HepG2 (cell line): ENCODE results near the gene SFXN5. TPM values are rescaled to one million over a fixed set of nuclear protein-coding genes. Genes with fewer than 3 reads are reported as not detected.
A peak's percentile ranks its signal among the peaks of the same experiment; 100 is the strongest.

ENCODE experiments used
- ATAC-seq: fragments of 200-7000 bp; cut with Tn5 transposase; 3 replicates; pipeline ENCODE4 v1.9.1; 2020; ENCODE audit warnings: mild to moderate bottlenecking, moderate library complexity
- BruUV-seq: library from RNA; stranded (reverse); fragments of 400-500 nt; replicated peaks from 2 replicates; lab custom pipeline; 2021; lab: Mats Ljungman, UMichigan
- CTCF ChIA-PET: fragments of 300-600 bp; formaldehyde crosslinking; extraction: SDS; loops from one replicate; lab custom pipeline; 2021; ENCODE audit warnings: low total read pairs, inconsistent platforms, low intra/inter-chr PET ratio; lab: Yijun Ruan, JAX
- POLR2A ChIA-PET: fragments of 350-600 bp; sonication (Branson Sonifier 250); formaldehyde crosslinking; loops from one replicate; lab custom pipeline; 2020; ENCODE audit warnings: antibody characterized with exemption, inconsistent platforms; lab: Yijun Ruan, JAX
- DNase-seq: peaks from one replicate; pipeline ENCODE4 v3.0.0-alpha.2; 2015; ENCODE audit warnings: low spot score
- FAIRE-seq: peaks from 3 replicates; lab custom pipeline; 2011; peaks lifted over from hg19 to GRCh38; lab: Jason Lieb, UNC
- H2AFZ ChIP-seq: one replicate; pipeline ENCODE4 v1.6.1; 2011; ENCODE audit warnings: low read length, inconsistent platforms
- H3K27ac ChIP-seq: fragments of 300-600 bp; 3 replicates; pipeline ENCODE4 v1.8.0; 2011; ENCODE audit warnings: mixed run types, mild to moderate bottlenecking, mixed read lengths, low read length, inconsistent platforms; ENCODE audit not compliant: insufficient read depth; ENCODE audit errors: extremely low read length
- H3K27me3 ChIP-seq, 2 experiments: fragments of 200-600 bp in 1 of 2; 2 replicates in 1 of 2; 3 replicates in 1 of 2; pipeline versions ENCODE4 v1.6.0 to v1.8.0; 2011; ENCODE audit warnings: low read length in 2 of 2, mild to moderate bottlenecking in 2 of 2, moderate library complexity in 2 of 2, inconsistent platforms in 1 of 2; ENCODE audit not compliant: insufficient read depth in 2 of 2, control insufficient read depth in 1 of 2
- H3K36me3 ChIP-seq, 2 experiments: fragments of 200-600 bp in 1 of 2; replicated peaks in 1 of 2; 2 replicates in 1 of 2; 3 replicates in 1 of 2; pipeline versions ENCODE4 v1.5.1 to v1.8.0; 2011; ENCODE audit warnings: low read length in 2 of 2, inconsistent platforms in 1 of 2; ENCODE audit not compliant: insufficient read depth in 2 of 2, control insufficient read depth in 1 of 2
- H3K4me1 ChIP-seq: 2 replicates; pipeline ENCODE4 v1.5.1; 2012; ENCODE audit warnings: low read length, inconsistent platforms; ENCODE audit not compliant: insufficient read depth
- H3K4me2 ChIP-seq: 2 replicates; pipeline ENCODE4 v1.6.0; 2011; ENCODE audit warnings: low read depth, low read length, inconsistent platforms
- H3K4me3 ChIP-seq, 3 experiments: fragments of 200-600 bp in 1 of 3; sonication (generic), shearing (Covaris generic) in 1 of 3; replicated peaks in 1 of 3; 2 replicates each; pipeline ENCODE4 v1.5.1; 2011 to 2016; ENCODE audit warnings: low read length in 3 of 3, inconsistent platforms in 2 of 3, low read depth in 2 of 3, mild to moderate bottlenecking in 2 of 3, control low read depth in 1 of 3, mixed read lengths in 1 of 3; ENCODE audit not compliant: insufficient read depth in 1 of 3
- H3K79me2 ChIP-seq: one replicate; pipeline ENCODE4 v1.6.1; 2011; ENCODE audit warnings: low read length, inconsistent platforms; ENCODE audit not compliant: insufficient read depth
- H3K9ac ChIP-seq: 2 replicates; pipeline ENCODE4 v1.6.0; 2011; ENCODE audit warnings: mild to moderate bottlenecking, low read depth, low read length, inconsistent platforms; ENCODE audit not compliant: insufficient read depth
- H3K9me3 ChIP-seq: 2 replicates; pipeline ENCODE4 v1.5.1; 2012; ENCODE audit warnings: mild to moderate bottlenecking, low read length
- H4K20me1 ChIP-seq: 2 replicates; pipeline ENCODE4 v1.6.0; 2011; ENCODE audit warnings: inconsistent platforms, mild to moderate bottlenecking, low read length, moderate library complexity; ENCODE audit not compliant: insufficient read depth
- ASH2L ChIP-seq: fragments of 300-600, 200-600 bp; sonication (generic); IDR thresholded peaks from 2 replicates; pipeline ENCODE4 v1.7.0; 2017; ENCODE audit warnings: low read depth, mild to moderate bottlenecking, moderate library complexity, mixed read lengths, low read length; ENCODE audit not compliant: insufficient read length
- FOXK2 ChIP-seq: fragments of 450-650 bp; IDR thresholded peaks from 2 replicates; pipeline ENCODE4 v1.6.1; 2016
- STAG1 ChIP-seq: sonication (generic); formaldehyde crosslinking; IDR thresholded peaks from 2 replicates; pipeline ENCODE4 v1.4.0; 2020; ENCODE audit warnings: missing genetic modification reagents
- WGBS: methylation state at CpG from one replicate; pipeline ENCODE4 v1.1.6; 2017; ENCODE audit warnings: low lambda C conversion rate; 5-methylcytosine and 5-hydroxymethylcytosine counted together
- in situ Hi-C: cut with HindIII; loops from 2 replicates; pipeline ENCODE4 v1.10.0; 2017; ENCODE audit warnings: low pct_unique_long_range_greater_than_20kb; ENCODE audit not compliant: extremely low pct_ligation_motif_present
- intact Hi-C: fragments of 100-400 bp; cut with micrococcal nuclease; formaldehyde crosslinking; loops from one replicate; pipeline ENCODE4 v1.10.0; 2022; ENCODE audit not compliant: unreplicated experiment
- polyA plus RNA-seq, 8 experiments: library from polyadenylated mRNA; depleted of rRNA in 3 of 8; stranded (reverse) in 7 of 8; unstranded in 1 of 8; fragments of >200 nt; fragmentation: Illumina TruSeq in 4 of 8; extraction: Trizol in 4 of 8; gene quantifications; 2 replicates each; pipeline versions ENCODE4 v1.2.1 to v1.2.3, GENCODE V29; 2011 to 2016; ENCODE audit warnings: low read depth in 4 of 8, missing spikeins in 1 of 8, mixed read lengths in 1 of 8; ENCODE audit not compliant: insufficient read depth in 1 of 8
- total RNA-seq, 5 experiments: library from RNA; depleted of rRNA; stranded (reverse); fragments of >200 nt; fragmentation: Illumina TruSeq; extraction: Trizol; gene quantifications; 2 replicates each; pipeline ENCODE4 v1.2.3, GENCODE V29; 2016; ENCODE audit warnings: low read depth in 1 of 5
- TF ChIP-seq, protein P1 (sequence below), 2 experiments: sonication (generic) in 1 of 2; formaldehyde crosslinking in 1 of 2; IDR thresholded peaks; 2 replicates each; pipeline versions ENCODE4 v1.4.0 to v1.6.1; 2016 to 2020; ENCODE audit warnings: borderline replicate concordance in 1 of 2, low read depth in 1 of 2, mild to moderate bottlenecking in 1 of 2, missing genetic modification reagents in 1 of 2
- TF ChIP-seq, protein P2 (sequence below): sonication (generic); formaldehyde crosslinking; IDR thresholded peaks from 2 replicates; pipeline ENCODE4 v1.8.1; 2023; ENCODE audit warnings: missing genetic modification reagents, inconsistent platforms, borderline replicate concordance

The SFXN5 gene
- total and polyA plus RNA-seq, 2 of the 13 experiments (the other 11 are each of a cell fraction or from before 2014, with no cell fraction given) = 34.9 to 37.4 TPM

DNA sequence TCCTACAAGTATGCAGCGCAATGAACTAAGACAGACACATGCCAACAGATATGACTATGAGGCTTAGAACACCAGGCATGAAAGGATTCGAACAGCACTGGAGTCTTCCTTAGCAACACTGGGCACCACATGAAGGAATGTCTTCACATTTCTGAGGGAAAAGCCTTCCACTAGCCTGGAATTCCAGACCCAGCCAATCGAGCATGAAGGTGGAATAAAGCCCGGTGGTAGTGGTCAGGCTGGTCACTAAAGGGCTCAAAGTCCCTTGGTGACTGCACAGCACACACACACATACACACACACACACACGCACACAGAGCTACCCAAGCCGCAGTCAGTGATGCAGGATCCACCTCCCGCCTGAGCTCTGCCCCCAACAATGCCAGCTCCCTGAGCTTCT, 19.7 kb upstream of the SFXN5 start (continued):
- TF ChIP-seq STAG1 (CRISPR knock-in tag) (no peak), ASH2L (peak; percentile 25)
- TF ChIP-seq, protein P1, sequence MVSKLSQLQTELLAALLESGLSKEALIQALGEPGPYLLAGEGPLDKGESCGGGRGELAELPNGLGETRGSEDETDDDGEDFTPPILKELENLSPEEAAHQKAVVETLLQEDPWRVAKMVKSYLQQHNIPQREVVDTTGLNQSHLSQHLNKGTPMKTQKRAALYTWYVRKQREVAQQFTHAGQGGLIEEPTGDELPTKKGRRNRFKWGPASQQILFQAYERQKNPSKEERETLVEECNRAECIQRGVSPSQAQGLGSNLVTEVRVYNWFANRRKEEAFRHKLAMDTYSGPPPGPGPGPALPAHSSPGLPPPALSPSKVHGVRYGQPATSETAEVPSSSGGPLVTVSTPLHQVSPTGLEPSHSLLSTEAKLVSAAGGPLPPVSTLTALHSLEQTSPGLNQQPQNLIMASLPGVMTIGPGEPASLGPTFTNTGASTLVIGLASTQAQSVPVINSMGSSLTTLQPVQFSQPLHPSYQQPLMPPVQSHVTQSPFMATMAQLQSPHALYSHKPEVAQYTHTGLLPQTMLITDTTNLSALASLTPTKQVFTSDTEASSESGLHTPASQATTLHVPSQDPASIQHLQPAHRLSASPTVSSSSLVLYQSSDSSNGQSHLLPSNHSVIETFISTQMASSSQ (IDR thresholded peaks at IDR 0.05; ENCODE audit: low read depth) = no peak
- TF ChIP-seq, protein P1 (CRISPR knock-in tag; IDR thresholded peaks at IDR 0.05; ENCODE audit: borderline replicate concordance) = 0 out of 2 replicates have a peak, but pooled peaks have one; percentile 27

DNA sequence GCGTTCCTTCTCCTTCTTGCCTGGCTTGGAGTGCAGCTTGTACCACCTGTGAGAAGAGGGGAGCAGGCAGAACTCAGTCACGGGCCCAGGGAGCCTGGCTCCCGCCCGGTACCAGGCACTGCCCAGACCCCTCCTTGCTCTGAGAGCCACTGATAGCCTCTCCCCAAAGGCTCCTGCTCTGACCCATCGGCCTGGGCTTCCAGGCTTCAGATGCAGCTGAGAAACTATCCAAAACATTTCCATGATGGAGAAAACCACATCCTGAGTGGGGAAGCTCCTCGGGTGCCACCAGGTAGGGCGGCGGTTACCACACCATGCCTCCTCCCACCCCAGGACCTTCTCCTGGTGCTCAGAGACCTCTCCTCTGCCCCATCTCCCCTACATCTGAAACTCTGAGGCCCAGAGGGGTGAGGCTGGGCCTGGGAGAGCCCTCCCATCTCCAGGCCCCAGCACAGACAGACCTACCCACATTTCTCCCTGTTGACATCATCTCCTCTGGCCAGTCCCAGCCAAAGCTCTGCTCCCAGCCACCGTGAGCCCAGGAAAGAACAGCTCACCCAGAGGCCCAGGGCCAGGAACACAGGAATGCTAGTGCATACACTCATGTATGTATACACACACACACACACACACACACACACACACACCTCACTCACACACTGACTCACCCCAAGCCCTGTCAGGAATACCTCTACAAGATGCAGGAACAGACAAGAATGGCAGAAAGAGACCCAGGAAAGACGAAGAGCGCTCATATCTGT, 17.9 kb upstream of the SFXN5 start:
- H3K4me3 ChIP-seq = no peak overlapping the region
- DNase-seq = peak; percentile 70

More for the DNA sequence above, 17.9 kb upstream of the SFXN5 start:
- in situ Hi-C loops (loop anchor here (5.0 kb wide), 1 partner anchor 68 kb away; no protein-coding TSS in a partner anchor), intact Hi-C loops (no loop called here)
- FAIRE-seq = no peak
- Histone ChIP-seq H3K27ac (no peak overlapping the region), H2AFZ (no peak overlapping the region), H3K9ac (no peak overlapping the region), H3K79me2 (peaks cover 8% of the 10 kb centered on the region), H3K4me1 (peaks cover 39% of the 10 kb centered on the region), H3K27me3 (no peaks in the 10 kb centered on the region), H3K4me2 (no peak overlapping the region), H3K36me3 (peaks cover 20 to 32% of the 10 kb centered on the region in 2 experiments), H3K9me3 (no peaks in the 10 kb centered on the region), H4K20me1 (peaks cover 44% of the 10 kb centered on the region)
- ATAC-seq = no peak
- 0 out of 2 replicates have a peak, but pooled peaks have one; percentile 14 for TF ChIP-seq FOXK2
- TF ChIP-seq, protein P2, sequence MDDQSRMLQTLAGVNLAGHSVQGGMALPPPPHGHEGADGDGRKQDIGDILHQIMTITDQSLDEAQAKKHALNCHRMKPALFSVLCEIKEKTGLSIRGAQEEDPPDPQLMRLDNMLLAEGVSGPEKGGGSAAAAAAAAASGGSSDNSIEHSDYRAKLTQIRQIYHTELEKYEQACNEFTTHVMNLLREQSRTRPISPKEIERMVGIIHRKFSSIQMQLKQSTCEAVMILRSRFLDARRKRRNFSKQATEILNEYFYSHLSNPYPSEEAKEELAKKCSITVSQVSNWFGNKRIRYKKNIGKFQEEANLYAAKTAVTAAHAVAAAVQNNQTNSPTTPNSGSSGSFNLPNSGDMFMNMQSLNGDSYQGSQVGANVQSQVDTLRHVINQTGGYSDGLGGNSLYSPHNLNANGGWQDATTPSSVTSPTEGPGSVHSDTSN (CRISPR knock-in tag) = no peak
- ChIA-PET CTCF (no interaction called here), POLR2A (no interaction called here)
- no TSS peak for BruUV-seq
- 94% methylated on average over 10 of the region's 11 CpGs for WGBS
